GM18861 (cell line): Measurements from ENCODE around the gene WDSUB1.

Source experiments
- ATAC-seq: cut with Tn5 transposase; IDR thresholded peaks from one replicate; pipeline ENCODE4 v1.9.1; 2021; ENCODE audit not compliant: unreplicated experiment

The WDSUB1 gene, protein sequence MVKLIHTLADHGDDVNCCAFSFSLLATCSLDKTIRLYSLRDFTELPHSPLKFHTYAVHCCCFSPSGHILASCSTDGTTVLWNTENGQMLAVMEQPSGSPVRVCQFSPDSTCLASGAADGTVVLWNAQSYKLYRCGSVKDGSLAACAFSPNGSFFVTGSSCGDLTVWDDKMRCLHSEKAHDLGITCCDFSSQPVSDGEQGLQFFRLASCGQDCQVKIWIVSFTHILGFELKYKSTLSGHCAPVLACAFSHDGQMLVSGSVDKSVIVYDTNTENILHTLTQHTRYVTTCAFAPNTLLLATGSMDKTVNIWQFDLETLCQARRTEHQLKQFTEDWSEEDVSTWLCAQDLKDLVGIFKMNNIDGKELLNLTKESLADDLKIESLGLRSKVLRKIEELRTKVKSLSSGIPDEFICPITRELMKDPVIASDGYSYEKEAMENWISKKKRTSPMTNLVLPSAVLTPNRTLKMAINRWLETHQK

DNA sequence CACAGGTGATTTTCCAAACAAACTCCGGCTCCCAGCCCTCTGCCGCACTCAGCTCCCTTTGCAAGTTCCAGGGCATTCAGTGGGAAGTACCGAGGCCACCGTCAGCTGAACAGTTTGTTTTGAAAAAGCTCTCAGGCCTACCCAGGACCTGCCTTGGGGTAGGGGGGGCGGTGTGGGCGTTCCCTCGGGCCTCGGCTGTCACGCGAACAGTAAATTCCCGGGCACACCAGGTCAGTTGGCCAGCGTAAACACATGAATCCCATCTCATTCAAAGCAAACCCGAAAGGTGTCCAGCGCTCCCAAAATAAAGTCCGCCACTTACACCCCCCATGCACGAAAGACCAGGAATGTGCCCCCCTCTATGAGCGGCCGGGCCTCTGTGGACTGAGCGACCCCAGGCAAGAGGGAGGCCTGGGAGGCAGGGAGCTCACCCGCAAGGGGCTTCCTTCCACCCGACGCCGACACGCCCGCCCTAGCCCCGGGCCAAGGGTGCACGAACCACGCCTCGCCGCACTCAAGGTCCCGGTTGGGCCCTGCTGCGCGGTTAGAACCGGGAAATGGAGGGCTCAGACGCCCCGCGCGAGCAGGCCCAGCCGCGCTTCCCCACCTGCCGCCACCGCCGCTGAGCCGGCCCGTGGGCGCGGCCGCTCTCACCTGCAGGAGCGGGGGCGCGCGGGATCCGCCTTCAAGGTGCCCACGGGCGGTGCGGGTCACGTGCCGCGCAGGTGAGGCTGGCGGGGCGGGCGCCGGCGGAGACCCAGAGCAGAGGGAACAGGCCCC is at the start of gene WDSUB1:
Gene WDSUB1 (minus strand): TSS at position 775 of the 780 bp plus-strand sequence. CDS start 3,634 bp downstream, outside the sequence.
- no peak for ATAC-seq

DNA sequence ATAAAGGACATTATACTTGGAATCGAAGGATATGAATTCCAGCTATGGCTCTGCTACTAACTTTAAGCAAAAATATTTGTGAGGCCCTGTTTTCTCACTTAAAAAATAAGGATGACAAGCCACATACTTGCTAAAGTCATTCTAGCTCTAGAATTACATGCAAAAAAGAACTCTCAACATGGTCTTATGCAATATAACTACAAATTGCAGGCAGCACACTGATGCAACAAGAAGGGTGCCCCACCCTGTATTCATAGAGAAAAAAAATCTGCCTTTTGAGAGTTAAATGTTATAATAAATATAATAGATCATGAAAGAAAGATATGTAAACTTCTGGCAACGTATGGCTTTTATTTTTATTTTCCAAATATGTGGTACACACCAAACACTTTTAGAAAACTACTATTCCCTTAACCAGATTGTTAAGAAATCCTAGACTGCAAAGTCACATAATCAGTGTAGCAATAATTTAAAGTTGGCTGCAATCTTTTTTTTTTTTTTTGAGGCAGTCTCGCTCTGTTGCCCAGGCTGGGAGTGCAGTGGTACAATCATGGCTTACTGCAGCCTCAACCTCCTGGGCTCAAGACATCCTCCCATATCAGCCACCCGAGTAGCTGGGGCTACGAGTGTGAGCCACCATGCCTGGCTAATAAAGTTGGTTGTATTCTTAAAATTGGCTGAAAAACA is 40.2 kb upstream of the WDSUB1 start:
- no peak for ATAC-seq

GRCh38 chr2:159322419-159322818 is 35.9 kb upstream of the WDSUB1 start:
- ATAC-seq: no peak

DNA sequence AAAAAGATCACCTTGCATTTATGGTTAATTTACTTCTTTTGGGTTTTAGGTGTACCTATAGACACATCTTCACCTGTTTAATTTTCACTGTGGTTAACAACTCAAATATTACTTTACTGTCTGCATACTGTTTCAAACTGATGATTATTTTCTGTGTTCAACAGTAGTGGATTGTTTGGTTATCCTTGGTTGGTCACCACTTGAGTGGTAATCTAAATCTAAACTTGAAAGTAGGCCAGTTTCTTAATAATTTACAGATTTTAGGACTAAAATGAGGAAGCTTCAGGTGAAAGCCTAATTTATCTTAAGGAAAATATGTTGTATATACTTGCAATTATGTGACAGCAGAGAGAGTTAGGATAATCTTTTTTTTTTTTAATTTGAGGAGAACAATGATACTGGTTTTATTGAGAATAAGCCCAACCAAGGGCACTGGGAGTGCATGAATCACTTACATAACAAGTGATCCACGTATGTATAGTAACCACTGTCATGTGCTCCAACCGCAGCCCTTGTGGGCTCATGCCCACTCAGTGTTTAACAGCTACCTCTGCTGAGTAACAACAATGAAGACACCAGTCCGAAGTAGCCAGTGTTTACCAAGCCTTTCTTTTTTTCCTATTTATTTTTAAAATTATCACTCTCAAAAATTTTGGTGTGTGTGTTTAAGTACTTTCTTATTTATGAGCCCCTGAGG is 31.0 kb upstream of the WDSUB1 start:
- peak; percentile 66 for ATAC-seq

- no peak for ATAC-seq
Measured at GRCh38 chr2:159307942-159308341, 21.4 kb upstream of the WDSUB1 start.

GRCh38 chr2:159300586-159300985 is 14.1 kb upstream of the WDSUB1 start:
- ATAC-seq: no peak

DNA sequence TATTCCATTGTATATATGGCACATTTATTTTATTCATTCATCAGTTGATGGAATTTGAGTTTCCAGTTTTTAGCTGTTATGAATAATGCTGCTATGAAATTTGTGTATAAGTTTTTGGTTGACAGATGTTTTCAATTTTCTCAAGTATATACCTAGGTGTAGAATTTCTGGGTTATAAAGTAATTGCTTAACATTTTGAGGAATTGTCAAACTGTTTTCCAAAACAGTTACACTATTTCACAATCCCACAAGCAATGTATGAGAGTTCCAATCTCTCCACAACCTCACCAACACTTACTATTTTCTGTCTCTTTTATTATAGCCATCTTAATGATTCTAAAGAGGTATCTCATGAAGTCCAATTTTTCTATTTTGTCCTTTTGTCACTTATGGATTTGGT is 12.5 kb upstream of the WDSUB1 start:
- no peak for ATAC-seq

DNA sequence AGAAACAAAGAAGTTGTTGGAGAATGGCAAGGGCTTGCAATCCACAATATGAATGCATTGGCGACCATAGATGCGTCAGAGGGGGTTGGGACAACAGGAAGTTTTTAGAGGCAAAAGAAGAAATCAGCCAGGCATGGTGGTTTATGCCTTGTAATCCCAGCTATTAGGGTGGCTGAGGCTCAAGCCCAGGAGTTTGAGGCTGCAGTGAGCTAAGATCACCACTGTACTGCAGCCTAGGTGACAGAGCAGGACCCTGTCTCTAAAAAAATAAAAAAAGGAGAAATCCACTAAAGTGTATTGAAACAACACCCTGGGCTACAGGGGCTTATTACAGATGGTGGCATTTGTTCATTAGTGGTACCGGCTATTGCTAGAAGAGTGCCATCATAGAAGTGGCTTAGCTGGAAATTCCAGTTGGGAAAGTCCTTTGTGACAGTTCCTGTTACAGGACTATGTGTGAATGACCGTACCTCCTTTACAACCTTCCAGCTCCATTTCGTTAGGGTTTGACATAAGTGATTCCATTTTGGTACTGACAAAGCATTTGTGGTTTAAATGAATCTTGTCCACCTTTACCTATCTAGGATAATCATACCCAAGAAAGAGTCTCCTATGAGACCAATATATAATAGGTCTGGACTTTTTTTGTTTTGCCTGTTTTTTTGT is 10.7 kb upstream of the WDSUB1 start:
- ATAC-seq: no peak

DNA sequence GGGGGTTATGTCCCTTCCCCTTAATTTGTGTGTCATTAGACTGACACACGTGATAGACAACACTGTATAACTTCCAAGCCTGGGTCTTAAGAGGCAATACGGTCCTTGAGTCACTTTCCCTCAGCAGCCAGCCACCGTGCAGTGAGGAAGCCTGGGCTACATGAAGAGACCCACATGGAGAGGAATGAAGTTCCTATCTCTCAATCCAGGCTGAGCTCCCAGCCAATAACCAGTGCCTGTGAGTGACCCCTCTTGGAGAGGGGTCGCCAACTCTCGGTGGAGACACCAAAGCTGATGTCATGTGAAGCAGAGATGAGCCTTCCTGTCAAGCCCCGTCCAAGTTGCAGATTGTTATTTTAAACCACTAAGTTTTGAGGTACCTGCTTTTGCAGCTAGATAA is 5.7 kb upstream of the WDSUB1 start:
- no peak for ATAC-seq

- no peak for ATAC-seq
Measured at GRCh38 chr2:159290289-159290907, 3.9 kb upstream of the WDSUB1 start.

DNA sequence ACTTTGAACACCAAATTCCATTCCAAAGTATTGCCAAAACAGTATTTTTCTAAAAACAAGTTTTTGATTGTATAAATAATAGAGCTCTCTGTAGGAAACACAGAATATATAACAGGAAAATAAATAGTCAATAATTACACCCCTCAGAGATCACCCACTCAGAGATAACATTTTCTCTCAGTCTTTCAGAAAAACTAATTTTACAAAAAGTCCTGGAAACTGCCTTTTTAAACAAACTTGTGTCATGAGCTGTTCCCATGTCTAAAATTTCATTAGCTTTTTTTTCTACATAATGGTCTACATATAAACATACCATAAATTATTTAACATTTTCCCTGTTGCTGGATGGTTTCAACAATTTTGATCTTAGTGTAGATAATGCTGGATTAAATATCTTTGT is 1.2 kb upstream of the WDSUB1 start:
- no peak for ATAC-seq

- peak; percentile 75 for ATAC-seq
Measured at GRCh38 chr2:159286709-159287441, 372 bp upstream of the WDSUB1 start.

- ATAC-seq: no peak
Measured at GRCh38 chr2:159285433-159285832, 1.1 kb downstream of the WDSUB1 start.

DNA sequence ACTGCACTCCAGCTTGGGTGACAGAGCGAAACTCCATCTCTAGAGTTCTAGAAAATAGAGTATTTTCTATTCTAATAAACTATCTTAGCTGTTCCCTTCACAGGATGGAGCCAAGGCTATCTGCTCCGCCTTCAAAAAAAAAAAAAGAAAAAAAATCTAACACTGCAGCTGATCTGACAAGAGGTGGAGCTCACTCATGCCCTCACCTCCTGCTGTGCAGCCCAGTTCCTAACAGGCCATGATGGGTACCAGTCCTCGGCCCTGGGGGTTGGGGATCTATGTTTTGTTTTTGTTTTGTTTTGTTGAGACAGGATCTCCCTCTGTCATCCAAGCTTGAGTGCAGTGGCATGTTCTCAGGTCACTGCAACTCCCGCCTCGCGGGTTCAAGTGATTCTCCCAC is 3.0 kb downstream of the WDSUB1 start:
- ATAC-seq: no peak

GRCh38 chr2:159281002-159281401 is 5.5 kb downstream of the WDSUB1 start:
- ATAC-seq: no peak

DNA sequence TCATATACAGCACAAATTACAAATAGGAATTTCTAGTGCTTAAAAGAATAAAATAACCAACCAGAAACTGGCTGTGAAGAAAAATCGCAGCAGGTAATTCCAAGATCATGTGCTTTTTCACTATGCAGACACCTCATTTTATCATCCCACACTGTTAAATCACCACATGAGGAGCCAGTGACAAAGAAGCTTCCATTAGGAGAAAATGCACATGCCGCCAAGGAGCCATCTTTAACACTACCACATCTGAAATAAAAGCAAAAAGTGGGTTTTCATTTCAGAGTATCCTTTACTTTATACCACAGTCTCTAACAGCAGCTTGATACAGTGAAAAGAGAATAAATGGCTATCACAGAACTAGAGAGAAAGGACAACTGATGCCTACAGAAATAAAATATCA is 6.8 kb downstream of the WDSUB1 start:
- ATAC-seq: no peak

- ATAC-seq: no peak
Measured at GRCh38 chr2:159275111-159275510, 11.4 kb downstream of the WDSUB1 start.

DNA sequence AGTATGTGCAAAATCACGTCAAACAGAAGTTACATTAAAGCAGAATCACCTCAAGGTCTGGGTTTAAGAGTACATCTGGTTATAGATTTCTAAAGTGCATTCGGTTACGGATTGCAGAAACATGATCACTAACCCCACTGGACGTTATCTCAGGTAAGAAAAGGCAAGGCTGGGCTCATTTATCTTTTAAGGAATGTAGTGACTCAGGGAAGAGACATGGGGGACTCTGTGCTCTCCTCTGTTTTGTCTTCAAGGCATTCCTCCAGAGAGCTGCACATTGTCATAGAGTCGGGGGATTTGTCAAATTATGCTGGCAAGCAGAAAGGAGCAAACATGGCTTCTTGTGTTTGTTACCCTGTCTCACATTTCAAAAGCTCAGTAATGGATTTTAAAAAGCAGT is 14.3 kb downstream of the WDSUB1 start:
- ATAC-seq: no peak

GRCh38 chr2:159270744-159271379 is 15.6 kb downstream of the WDSUB1 start:
- no peak for ATAC-seq
